NB4 (cell line): Measurements from ENCODE around the gene KCTD12.

ENCODE experiments used
- POLR2A ChIP-seq: IDR thresholded peaks from 2 replicates; pipeline ENCODE4 v1.6.1; 2011; ENCODE audit warnings: mild to moderate bottlenecking; ENCODE audit not compliant: insufficient read length; ENCODE audit errors: extremely low read depth
- TF ChIP-seq, protein P1 (sequence below): IDR thresholded peaks from one replicate; pipeline ENCODE4 v1.5.1; 2012; ENCODE audit warnings: low read depth, low read length

DNA sequence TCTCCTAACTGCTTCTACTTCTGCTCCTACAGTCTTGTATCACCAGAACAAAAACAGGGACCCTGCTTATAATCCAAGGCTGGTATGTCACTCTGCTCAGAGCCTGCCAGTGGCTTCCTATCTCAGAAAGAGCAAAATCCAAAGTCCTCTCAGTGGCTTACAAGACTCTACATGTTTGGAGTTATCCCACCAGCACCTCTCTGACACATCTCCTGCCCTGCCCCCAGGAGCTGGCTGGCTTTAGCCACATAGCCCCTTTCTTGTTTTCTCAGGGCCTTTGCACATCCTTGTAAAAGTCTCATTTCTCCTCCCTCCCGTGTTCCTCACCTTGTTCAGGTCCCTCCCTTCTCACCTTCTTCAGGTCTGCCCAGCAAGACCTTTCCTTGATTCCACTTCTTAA, 2.2 kb upstream of the KCTD12 start:
- TF ChIP-seq, protein P1, sequence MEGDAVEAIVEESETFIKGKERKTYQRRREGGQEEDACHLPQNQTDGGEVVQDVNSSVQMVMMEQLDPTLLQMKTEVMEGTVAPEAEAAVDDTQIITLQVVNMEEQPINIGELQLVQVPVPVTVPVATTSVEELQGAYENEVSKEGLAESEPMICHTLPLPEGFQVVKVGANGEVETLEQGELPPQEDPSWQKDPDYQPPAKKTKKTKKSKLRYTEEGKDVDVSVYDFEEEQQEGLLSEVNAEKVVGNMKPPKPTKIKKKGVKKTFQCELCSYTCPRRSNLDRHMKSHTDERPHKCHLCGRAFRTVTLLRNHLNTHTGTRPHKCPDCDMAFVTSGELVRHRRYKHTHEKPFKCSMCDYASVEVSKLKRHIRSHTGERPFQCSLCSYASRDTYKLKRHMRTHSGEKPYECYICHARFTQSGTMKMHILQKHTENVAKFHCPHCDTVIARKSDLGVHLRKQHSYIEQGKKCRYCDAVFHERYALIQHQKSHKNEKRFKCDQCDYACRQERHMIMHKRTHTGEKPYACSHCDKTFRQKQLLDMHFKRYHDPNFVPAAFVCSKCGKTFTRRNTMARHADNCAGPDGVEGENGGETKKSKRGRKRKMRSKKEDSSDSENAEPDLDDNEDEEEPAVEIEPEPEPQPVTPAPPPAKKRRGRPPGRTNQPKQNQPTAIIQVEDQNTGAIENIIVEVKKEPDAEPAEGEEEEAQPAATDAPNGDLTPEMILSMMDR: no peak
- TF ChIP-seq POLR2A: no peak
